GM19025 (cell line): Measurements from ENCODE around the gene MNS1.
"Not testable (repeated sequence)": the region's sequence is repeated elsewhere in the genome, so short reads cannot be mapped to it uniquely, and the experiment has no call there.

ENCODE experiments used
- ATAC-seq: cut with Tn5 transposase; IDR thresholded peaks from one replicate; pipeline ENCODE4 v1.9.1; 2021; ENCODE audit warnings: mild to moderate bottlenecking, low read depth, moderate library complexity; ENCODE audit not compliant: unreplicated experiment

Gene MNS1, protein sequence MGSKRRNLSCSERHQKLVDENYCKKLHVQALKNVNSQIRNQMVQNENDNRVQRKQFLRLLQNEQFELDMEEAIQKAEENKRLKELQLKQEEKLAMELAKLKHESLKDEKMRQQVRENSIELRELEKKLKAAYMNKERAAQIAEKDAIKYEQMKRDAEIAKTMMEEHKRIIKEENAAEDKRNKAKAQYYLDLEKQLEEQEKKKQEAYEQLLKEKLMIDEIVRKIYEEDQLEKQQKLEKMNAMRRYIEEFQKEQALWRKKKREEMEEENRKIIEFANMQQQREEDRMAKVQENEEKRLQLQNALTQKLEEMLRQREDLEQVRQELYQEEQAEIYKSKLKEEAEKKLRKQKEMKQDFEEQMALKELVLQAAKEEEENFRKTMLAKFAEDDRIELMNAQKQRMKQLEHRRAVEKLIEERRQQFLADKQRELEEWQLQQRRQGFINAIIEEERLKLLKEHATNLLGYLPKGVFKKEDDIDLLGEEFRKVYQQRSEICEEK

DNA sequence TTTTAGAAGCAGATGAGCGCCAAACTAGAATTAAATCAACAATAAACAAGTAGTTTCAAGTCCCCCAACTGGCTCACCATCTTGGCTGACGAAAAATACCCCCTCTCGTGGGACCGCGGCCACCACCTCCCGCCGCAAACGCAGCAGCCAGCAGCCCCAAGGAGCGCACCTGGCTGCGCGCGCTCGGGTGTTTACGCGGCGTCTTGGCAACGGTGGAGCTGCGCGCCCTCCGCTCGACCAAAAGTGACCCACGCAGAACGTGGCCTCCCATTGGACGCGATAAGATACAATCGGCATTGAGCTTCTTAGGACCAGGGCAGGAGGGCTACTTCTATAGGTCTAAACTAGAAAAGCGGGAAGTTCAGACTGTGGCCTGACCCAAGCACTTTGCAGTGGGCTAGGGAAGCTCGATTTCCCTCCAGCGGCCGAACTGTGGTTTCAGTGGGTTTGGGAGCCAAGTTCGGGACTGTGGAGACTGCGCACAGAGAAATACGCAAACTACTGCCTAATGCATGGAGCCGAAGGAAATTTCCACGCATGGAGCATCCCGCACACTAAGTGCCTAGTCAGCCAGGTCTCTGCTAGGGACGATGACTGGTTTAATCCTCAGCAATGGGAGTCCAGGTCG is at the start of gene MNS1:
Gene MNS1, minus strand, starts transcription at position 245 of the 628 bp plus-strand sequence. Its CDS starts 165 bp downstream, at position 80.
- peak; percentile 100 for ATAC-seq

DNA sequence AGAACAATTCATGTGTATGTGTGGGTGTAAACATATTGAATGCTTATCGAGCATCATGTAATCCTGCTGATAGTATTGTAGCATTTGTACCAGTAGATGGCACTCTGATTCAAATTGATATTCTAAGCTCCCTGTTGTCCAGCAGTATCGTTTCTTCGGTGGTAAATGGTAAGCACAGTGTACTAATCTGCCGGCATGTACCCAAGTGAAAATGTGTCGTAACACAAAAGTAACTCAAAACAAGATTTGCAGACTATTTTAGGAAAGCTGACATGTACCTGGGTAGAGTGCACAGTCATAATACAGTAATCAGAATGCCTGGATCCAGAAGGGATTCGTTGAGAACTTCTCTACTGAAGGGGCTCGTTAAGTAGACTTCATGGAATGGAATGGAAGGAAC is 31.7 kb upstream of the MNS1 start:
- ATAC-seq: peak; percentile 53

DNA sequence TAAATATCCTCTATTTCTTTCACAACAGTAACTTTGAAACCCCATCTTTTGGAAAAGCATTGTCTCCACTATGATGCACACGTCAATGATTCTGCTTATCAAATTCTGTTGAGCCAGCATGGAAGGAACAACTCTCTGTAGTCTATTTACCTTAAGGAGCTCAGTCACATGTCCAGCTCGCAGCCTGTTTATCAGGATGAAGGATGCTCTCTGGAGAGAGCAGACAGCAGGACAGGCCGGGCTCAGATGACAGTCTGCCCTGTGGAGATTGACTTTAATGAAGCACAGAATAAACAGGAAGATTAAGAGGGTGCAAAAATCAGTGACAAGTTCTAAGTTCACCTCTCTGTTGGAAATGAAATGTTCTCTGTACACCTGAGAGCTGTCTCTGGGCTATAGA is 30.6 kb upstream of the MNS1 start:
- ATAC-seq: no peak

DNA sequence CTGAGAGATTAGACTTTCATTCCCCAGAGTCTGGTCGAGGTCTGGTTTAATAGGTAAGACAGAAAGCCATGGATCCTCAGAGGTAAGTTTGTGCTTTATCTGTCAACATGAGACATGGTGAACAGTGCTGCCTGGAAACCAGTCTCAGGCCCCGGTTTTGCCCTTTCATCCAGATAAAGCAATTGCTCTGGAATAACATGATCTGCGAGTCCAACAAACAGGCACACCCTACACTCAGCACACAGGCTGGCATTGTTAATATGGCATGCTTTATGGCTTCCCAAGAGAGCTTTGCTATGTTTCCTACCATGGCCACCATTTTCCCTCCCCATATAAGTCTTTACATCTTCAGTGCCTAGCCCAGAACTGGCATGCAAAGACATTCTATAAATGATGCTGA is 30.1 kb upstream of the MNS1 start:
- ATAC-seq: no peak

DNA sequence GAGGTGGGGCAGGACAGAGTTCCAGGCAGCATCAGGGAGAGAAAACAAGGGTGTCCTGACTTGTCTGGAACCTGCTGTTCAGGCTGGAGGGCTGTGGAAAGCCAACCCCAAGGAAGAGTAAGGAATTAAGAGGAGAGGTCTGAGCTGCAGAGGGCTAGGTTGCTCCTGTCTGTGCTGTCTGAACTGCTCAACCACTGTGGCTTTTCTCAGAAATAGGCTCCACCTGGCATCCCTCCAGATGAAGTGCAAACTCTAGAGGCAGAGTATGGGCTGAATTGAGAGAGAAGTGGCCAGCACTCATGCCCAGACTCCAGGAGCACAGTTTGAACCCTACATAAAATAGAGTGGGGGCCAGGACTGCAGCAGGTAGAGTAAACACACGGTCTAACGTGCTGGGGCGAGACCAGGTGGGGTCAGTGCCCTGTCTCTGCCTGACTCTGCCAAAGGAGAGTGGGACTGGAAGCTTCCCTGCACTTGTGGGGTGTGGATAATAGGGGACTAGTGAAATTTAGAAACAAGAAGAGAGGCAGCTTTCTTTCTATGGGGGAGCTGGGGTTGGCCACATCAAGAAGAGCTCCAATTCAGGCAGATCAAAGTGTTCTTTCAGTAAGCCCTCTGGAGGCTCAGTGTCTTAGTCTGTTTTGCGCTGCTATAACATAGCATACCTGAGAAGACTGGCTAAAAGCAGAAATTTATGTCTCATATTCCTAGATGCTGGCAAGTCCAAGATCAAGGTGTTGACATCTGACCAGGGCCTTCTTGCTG is 28.0 kb upstream of the MNS1 start:
- no peak for ATAC-seq

DNA sequence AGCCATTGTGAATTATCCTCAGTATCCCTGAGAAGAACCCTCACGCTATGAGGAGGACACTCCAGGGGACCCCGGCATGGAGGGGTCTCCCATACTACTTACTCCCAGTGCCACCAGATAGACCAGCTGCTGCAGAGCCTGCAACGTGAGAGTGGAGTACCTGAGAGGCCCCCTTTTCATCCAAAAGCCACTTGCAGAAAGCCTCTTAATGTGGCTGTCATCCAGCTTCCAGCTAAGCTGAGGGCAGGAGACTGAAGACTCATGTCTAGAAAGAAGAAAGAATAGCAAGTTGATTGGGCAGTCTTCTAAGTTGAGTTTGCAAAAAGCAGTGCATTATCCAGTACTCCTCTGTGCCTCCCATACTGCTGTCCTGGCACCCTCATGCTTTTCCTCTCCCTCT is 27.3 kb upstream of the MNS1 start:
- ATAC-seq: no peak

DNA sequence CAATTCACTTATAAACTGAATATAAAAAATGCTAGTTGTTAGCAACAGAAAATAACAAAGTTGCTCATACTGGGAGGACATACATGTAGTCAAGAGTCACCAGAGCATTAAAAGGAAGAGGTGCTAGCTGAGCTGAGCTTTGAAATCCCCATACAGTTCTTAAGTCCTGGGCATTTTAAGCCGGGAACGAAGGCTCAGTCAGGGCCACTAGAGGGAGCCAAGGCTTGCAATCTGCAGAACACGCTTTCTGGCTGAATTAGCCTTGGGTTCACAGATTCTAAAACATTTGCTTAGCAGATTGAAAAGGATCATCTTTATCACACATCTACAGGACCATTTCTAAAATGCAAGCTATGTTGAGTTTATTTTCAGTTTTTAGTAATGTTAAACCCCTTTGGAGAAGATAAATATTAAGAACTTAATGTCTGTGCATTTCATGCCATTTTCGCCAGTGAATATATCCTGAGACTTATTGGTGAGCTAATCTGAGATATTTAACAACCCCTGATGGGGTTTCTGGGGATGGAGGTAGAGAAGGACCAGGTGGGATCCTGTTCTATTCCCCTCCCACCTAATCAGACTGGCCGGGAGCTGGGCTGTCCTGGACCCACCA is 26.3 kb upstream of the MNS1 start:
- ATAC-seq: no peak

DNA sequence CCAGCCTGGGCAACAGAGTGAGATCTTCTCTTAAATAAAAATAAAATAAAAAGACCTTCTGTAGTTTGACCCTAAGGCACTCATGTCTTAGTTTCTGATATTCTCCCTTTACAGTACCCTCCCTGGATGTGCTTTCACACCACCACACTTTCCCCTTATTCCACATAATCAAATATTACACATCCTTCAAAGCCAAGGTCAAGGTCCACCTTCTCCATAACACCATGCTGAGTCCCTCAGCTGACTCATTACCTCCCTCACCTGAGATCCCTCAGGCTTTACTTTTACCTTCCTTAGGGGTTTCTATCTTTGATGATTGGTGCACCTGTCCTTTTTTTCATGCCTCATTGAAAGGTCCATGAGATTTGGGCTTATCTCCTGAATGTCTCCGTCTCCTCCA is 25.5 kb upstream of the MNS1 start:
- no peak for ATAC-seq

DNA sequence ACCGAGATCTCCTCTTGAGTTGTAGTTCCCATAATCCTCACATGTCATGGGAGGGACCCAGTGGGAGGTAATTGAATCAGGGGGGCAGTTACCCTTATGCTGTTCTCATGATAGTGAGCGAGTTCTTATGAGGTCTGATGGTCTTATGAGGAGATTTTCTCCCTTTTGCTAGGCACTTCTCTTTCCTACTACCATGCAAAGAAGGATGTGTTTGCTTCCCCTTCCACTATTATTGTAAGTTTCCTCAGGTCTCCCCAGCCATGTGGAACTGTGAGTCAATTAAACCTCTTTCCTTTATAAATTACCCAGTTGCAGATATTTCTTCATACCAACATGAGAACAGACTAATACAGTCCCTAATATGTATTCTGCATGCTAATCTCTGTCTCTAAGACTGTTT is 21.3 kb upstream of the MNS1 start:
- ATAC-seq: not testable (repeated sequence)

DNA sequence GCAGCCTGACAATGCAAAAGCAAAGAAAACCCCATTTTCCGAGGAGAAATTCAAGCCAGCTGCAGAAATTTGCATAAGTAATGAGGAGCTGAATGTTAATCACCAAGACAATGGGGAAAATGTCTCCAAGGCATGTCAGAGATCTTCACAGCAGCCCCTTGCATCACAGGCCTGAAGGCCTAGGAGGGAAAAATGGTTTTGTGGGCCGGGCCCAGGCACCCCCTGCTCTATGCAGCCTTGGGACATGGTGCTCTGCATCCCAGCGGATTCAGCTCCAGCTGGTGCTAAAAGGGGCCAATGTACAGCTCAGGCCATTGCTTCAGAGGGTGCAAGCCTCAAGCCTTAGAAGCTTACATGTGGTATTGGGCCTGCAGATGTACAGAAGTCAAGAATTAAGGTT is 20.5 kb upstream of the MNS1 start:
- ATAC-seq: not testable (repeated sequence)

DNA sequence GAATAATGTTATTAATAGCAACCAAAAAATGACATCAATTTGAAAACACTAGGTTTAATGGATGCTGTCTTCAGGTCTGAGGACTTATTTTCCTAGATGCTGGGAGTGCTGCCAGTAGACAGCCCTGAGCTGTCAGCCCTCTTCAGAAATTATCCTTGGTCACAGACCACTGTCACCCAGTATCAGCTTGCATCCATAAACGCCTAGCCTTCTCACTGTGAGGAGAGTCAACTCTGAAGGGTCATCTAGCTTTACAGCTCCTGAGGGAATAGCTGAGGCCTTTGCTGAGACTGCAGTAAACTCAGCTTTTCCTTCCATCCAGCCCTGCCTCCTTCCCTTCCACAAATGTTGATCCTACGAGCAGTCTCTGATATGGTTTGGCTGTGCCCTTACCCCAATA is 19.4 kb upstream of the MNS1 start:
- ATAC-seq: no peak

DNA sequence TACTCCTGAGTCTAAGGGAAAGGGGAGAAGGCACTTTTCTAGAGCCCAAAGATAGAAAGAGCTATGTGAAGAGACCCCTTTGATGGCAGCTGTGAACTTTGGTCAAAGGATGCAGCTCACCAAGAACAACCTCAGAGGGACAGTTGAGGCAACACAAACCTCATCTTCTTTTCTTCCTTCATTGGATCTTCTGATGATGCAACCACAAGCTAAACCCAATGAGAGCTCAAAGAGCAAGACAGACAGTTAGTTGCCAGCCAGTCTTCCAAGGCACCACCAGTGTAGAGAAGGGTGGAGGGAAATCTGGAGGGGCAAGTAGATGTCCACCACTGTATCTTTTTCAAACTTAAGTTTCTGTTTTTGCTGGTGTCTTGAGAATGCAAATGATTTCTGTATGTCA is 10.4 kb upstream of the MNS1 start:
- no peak for ATAC-seq

DNA sequence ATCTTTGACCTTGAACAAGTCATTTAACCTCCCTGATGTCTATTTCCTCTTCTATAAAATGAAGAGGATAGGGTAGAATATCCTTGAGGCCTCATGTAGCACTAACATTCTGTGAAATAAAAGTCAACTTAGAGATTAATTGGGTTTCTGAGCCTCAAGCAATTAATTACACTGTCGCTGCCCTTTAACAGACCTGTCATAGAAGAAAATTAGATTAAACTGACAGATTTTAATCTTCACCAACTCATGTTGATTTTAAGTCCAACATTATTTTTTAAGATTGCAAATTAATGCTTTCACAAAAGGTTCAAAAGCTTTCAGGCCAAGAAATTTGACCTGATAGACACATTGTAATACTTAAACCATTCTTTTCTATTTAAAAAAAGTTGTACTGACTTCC is 8.1 kb upstream of the MNS1 start:
- ATAC-seq: no peak

DNA sequence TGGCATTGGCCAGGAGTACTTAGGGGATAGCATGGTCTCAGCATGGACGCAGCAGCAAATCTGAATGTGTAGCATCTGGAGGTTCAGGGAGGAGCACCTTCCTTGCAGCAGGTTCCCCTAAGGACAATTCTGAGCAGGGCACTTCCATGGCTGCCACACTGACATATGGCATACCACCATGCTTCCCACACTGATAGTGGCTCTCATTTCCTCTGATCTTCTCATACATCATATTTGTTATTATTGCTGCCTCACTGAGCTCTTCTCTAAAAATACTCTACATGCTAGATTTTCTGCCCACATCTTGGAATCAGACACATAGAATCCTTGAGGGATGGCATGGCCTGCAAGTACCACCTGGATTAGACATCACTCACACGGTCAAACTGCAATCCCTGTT is 7.3 kb upstream of the MNS1 start:
- ATAC-seq: no peak

DNA sequence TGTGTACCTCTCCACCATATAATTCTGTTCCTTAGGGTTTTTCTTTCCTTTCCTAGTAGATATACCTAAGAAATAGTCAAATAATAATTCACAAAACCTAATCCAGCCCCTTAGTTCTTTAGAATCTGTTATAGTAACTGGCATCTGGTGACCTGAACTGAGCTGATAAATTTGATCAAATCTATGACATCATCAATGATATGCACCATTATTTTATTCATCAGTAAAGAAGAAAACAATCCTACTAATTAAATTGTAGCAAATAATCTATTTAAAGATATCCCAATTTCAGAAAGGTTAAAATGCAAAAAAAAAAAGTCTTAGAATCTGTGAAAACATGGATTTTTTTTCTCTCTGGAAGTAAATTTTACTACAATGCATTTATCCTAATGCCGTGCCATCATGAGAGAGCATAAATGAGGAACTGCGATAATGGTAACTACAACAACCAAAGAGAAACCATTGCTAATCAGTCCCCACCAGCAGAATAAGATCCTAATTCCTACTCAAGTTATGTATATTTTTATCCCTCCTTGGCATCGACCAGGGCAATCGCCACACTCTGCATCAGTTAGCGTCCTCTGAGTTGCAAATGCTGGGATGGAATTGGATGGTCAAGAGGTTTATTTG is 6.6 kb upstream of the MNS1 start:
- no peak for ATAC-seq

DNA sequence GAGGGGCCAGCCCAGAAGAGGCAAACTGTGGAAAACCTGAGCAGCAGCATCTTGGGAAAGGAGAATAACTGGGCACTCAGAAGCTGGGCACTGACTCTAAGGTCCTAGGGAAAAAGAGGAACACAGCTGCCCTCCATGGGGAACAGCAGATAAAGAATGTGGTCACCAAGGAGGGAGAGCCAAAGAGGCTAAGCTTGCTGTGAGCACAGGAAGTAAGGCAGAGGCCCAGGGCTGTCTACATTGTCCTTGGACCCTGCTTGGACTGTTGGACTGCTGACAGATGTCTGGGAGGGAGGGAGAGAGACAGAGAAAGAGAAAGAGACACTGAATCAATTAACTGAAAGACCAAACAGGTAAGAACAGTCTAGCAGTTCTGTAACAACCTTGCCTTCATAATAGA is 4.5 kb upstream of the MNS1 start:
- no peak for ATAC-seq

DNA sequence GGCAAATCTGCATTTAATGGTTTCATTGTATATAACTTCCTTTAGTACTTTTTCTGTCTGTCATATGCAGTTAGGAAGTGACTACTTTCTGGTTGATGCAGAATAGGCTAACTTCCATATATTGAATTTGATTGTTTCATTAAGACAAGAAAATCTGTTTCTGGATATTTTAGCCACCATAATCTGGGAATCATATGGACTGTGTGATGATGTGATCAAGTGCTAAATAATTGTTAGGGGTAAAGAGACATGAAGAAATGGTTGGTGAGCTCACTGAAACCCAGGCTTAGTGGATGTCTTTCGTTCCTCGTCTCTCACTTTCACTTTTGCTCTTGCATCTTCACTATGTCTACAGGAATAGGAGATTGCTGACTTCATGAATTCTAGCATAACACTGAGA is 3.5 kb upstream of the MNS1 start:
- no peak for ATAC-seq

DNA sequence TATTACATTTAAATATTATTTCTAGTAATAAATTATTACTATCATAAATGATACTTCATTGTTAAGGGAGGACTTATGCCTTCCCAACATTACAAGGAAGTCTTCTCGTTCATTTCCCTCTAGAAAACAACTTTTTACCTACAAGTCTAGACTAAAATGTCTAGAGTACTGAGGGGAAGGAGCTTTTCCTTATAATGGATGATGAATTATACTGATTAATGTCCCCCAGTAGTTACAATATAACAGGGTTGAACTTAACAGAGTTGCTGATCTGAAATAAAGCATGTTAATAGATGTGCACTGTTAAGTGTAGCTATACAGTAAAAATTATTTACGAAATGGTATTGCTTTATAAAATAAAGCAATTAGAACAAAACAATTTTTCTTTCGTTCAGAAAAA is 2.7 kb upstream of the MNS1 start:
- no peak for ATAC-seq

DNA sequence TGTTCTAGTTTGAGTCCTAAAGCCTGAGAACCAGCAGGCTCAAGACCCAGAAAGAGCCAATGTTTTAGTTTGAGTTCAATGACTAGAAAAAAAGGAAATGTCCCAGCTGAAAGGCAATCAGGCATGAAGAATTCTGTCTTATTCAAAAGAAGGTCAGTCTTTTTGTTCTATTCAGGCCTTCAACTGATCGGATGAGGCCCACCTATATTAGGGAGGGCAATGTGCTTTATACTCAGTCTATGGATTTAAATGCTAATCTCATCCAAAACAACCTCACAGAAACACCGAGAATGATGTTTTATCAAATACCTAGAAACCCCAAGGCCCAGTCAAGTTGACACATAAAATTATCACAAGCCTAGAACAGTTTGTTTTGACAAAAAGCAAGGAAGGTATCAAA is 4.0 kb downstream of the MNS1 start:
- ATAC-seq: no peak

DNA sequence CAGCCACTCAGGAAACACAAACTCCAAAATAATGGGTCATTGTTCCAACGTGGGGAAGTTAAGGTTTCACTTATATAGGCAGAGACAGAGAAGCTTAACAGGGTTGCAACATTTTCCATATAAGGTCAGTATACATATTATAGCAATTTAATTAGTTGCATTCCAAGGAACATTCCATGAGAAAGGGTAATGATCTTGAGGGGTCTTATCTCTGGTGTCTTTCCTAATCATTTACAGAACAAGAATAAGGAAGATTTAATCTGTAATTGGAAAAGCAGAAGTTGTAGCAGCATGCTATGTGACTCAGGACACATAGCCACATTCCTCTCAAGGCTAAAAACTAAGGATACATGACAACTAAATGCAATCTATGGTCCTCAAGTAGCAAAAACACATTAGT is 4.9 kb downstream of the MNS1 start:
- ATAC-seq: no peak
